Measurements from ENCODE around the gene CRYGN.

Gene CRYGN

GRCh38 chr7:151486074-151486473 lies 46.1 kb upstream of the CRYGN start:
- TF ChIP-seq CTCF (IDR thresholded peaks at IDR 0.05) = no peak
- no peaks in the 10 kb centered on the region for H3K36me3 ChIP-seq (ENCODE audit: control insufficient read depth, insufficient read depth, low read length)

GRCh38 chr7:151484971-151485707 lies 45.2 kb upstream of the CRYGN start:
- no peaks in the 10 kb centered on the region for H3K9me3 ChIP-seq (ENCODE audit: control insufficient read depth, low read length)
- H3K4me1 ChIP-seq = peaks cover 2% of the 10 kb centered on the region
- H3K4me3 ChIP-seq (ENCODE audit: low read depth, low read length) = no peak overlapping the region
- no peak overlapping the region for H3K4me2 ChIP-seq (ENCODE audit: low read length)
- no peak overlapping the region for H3K27ac ChIP-seq
- no peak overlapping the region for H3K9ac ChIP-seq
- H3K36me3 ChIP-seq (ENCODE audit: control insufficient read depth, insufficient read depth, low read length) = no peaks in the 10 kb centered on the region
- TF ChIP-seq CTCF (IDR thresholded peaks at IDR 0.05) = no peak
- no peaks in the 10 kb centered on the region for H3K27me3 ChIP-seq (ENCODE audit: control insufficient read depth, insufficient read depth, low read length)
- H3K79me2 ChIP-seq = peaks cover 3% of the 10 kb centered on the region
- no peak overlapping the region for H2AFZ ChIP-seq

More at GRCh38 chr7:151486074-151486473, 46.1 kb upstream of the CRYGN start:
- Histone ChIP-seq H3K27ac (no peak overlapping the region), H3K79me2 (peaks cover 3% of the 10 kb centered on the region), H3K9me3 (ENCODE audit: control insufficient read depth, low read length) (no peaks in the 10 kb centered on the region), H3K4me2 (ENCODE audit: low read length) (no peak overlapping the region), H3K4me3 (ENCODE audit: low read depth, low read length) (no peak overlapping the region), H2AFZ (no peak overlapping the region), H3K4me1 (peaks cover 2% of the 10 kb centered on the region), H3K9ac (no peak overlapping the region), H3K27me3 (ENCODE audit: control insufficient read depth, insufficient read depth, low read length) (no peaks in the 10 kb centered on the region)

GRCh38 chr7:151483711-151483983 lies 43.7 kb upstream of the CRYGN start:
- no peak for TF ChIP-seq CTCF (IDR thresholded peaks at IDR 0.05)
- Histone ChIP-seq H3K79me2 (peaks cover 3% of the 10 kb centered on the region), H3K36me3 (ENCODE audit: control insufficient read depth, insufficient read depth, low read length) (no peaks in the 10 kb centered on the region), H3K4me3 (ENCODE audit: low read depth, low read length) (no peak overlapping the region), H3K9ac (no peak overlapping the region), H2AFZ (no peak overlapping the region), H3K4me1 (peaks cover 2% of the 10 kb centered on the region), H3K27me3 (ENCODE audit: control insufficient read depth, insufficient read depth, low read length) (no peaks in the 10 kb centered on the region), H3K9me3 (ENCODE audit: control insufficient read depth, low read length) (no peaks in the 10 kb centered on the region), H3K4me2 (ENCODE audit: low read length) (no peak overlapping the region), H3K27ac (no peak overlapping the region)

- no peaks in the 10 kb centered on the region for H3K36me3 ChIP-seq (ENCODE audit: control insufficient read depth, insufficient read depth, low read length)
- H3K27me3 ChIP-seq (ENCODE audit: control insufficient read depth, insufficient read depth, low read length) = no peaks in the 10 kb centered on the region
- peaks cover 3% of the 10 kb centered on the region for H3K79me2 ChIP-seq
- no peak overlapping the region for H3K4me3 ChIP-seq (ENCODE audit: low read depth, low read length)
- no peak overlapping the region for H2AFZ ChIP-seq
- H3K4me2 ChIP-seq (ENCODE audit: low read length) = no peak overlapping the region
- H3K9ac ChIP-seq = no peak overlapping the region
- no peaks in the 10 kb centered on the region for H3K4me1 ChIP-seq
- no peak overlapping the region for H3K27ac ChIP-seq
- H3K9me3 ChIP-seq (ENCODE audit: control insufficient read depth, low read length) = no peaks in the 10 kb centered on the region
- no peak for TF ChIP-seq CTCF (IDR thresholded peaks at IDR 0.05)
Measured at GRCh38 chr7:151482883-151483710, 43.2 kb upstream of the CRYGN start.

All from parathyroid adenoma (tissue), 2 donors.